Karpas-422 (cell line): Measurements from ENCODE around the gene FXYD7. TPM values are rescaled to one million over a fixed set of nuclear protein-coding genes. Genes with fewer than 3 reads are reported as not detected.
"Not testable (repeated sequence)": the region's sequence is repeated elsewhere in the genome, so short reads cannot be mapped to it uniquely, and the experiment has no call there.

Source experiments
- DNase-seq: peaks from one replicate; pipeline ENCODE4 v3.0.0-alpha.2; 2015
- H2AFZ ChIP-seq: fragments of 200-600 bp; sonication (generic); 2 replicates; pipeline ENCODE4 v1.6.1; 2014; ENCODE audit warnings: antibody characterized with exemption, low read length, mixed read lengths
- H3K27ac ChIP-seq: fragments of 200-600 bp; sonication (generic); 2 replicates; pipeline ENCODE4 v1.5.1; 2014; ENCODE audit warnings: mild to moderate bottlenecking, low read length, moderate library complexity
- H3K27me3 ChIP-seq: fragments of 200-600 bp; sonication (generic); 2 replicates; pipeline ENCODE4 v1.6.1; 2014; ENCODE audit warnings: low read length, mixed read lengths
- H3K36me3 ChIP-seq: fragments of 200-600 bp; sonication (generic); 2 replicates; pipeline ENCODE4 v1.6.1; 2014; ENCODE audit warnings: low read length, mixed read lengths; ENCODE audit not compliant: insufficient read depth
- H3K4me1 ChIP-seq: fragments of 200-600 bp; sonication (generic); 2 replicates; pipeline ENCODE4 v1.6.1; 2014; ENCODE audit warnings: mild to moderate bottlenecking, low read length, mixed read lengths
- H3K4me2 ChIP-seq: fragments of 200-600 bp; sonication (generic); 2 replicates; pipeline ENCODE4 v1.6.1; 2014; ENCODE audit warnings: low read length, low read depth, mild to moderate bottlenecking; ENCODE audit not compliant: poor library complexity, severe bottlenecking
- H3K4me3 ChIP-seq: fragments of 200-600 bp; sonication (generic); 2 replicates; pipeline ENCODE4 v1.5.1; 2014; ENCODE audit warnings: mild to moderate bottlenecking, antibody characterized with exemption, low read length, mixed read lengths
- H3K79me2 ChIP-seq: fragments of 200-600 bp; sonication (generic); 2 replicates; pipeline ENCODE4 v1.6.1; 2014; ENCODE audit warnings: mild to moderate bottlenecking, low read length, mixed read lengths
- H3K9ac ChIP-seq: fragments of 200-600 bp; sonication (generic); 2 replicates; pipeline ENCODE4 v1.6.0; 2014; ENCODE audit warnings: low read length
- H3K9me2 ChIP-seq: fragments of 200-600 bp; sonication (generic), shearing (Covaris generic); replicated peaks from 2 replicates; pipeline ENCODE4 v1.6.0; 2014; ENCODE audit warnings: mild to moderate bottlenecking, low read length, moderate library complexity; ENCODE audit not compliant: insufficient read depth
- H3K9me3 ChIP-seq: fragments of 300-700, 200-600 bp; sonication (generic); 2 replicates; pipeline ENCODE4 v1.6.1; 2014; ENCODE audit warnings: low read length, mixed read lengths
- H4K20me1 ChIP-seq: fragments of 200-600 bp; sonication (generic); 2 replicates; pipeline ENCODE4 v1.6.1; 2014; ENCODE audit warnings: mild to moderate bottlenecking, antibody characterized with exemption, low read length, low read depth; ENCODE audit not compliant: insufficient read depth
- total RNA-seq: library from RNA; depleted of rRNA; stranded (reverse); fragments of >200 nt; shearing (Covaris generic); gene quantifications from 2 replicates; pipeline ENCODE4 v1.2.3, GENCODE V29; 2014; ENCODE audit warnings: low replicate concordance

FXYD7 gene
- total RNA-seq, 1 experiment from 2014 or later: not detected

DNA sequence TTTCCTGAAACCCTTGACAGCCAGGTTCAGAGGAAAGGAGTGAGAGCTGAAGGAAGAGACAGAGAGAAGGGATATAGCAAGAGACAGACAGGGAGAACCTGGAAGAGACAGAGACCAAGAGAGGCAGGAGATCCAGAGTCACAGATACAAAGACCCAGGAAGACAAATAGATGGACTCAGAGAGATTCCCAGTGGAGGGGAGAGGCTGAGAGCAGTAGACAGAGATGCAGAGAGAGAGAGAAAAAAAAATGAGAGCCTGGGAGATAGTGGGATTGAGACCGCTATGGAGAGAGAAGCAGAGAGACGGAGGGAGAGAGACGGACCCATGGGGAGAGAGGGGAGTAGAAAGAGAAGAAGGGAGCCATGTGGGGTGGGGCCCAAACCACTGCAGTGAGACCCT lies 763 bp downstream of the FXYD7 start:
- H3K9me3 ChIP-seq: no peaks in the 10 kb centered on the region
- H3K36me3 ChIP-seq: no peaks in the 10 kb centered on the region
- H4K20me1 ChIP-seq: no peaks in the 10 kb centered on the region
- peaks cover 18% of the 10 kb centered on the region for H3K4me1 ChIP-seq
- DNase-seq: no peak
- no peak overlapping the region for H3K9ac ChIP-seq
- H3K79me2 ChIP-seq: no peaks in the 10 kb centered on the region
- H3K9me2 ChIP-seq: no peaks in the 10 kb centered on the region
- H3K27me3 ChIP-seq: no peaks in the 10 kb centered on the region
- H2AFZ ChIP-seq: no peak overlapping the region
- no peak overlapping the region for H3K27ac ChIP-seq
- H3K4me3 ChIP-seq: no peak overlapping the region
- no peak overlapping the region for H3K4me2 ChIP-seq

DNA sequence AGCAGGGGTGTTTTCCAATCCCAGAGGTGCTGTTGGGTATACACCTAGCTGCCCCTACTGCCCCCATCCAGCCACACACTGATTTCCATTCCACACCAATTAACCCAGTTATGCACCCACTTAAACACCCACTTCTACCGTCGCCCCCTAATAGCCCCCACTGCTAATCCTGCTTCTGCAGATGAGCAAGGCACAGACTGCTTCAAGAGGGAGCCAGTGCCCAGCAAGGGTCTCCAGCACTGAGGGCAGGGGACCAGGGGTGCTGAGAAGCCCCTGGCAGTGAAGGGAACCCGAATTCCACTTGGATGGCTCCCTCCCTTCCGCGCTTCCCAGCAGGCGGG lies 1.2 kb downstream of the FXYD7 start:
- no peak for DNase-seq
- Histone ChIP-seq H3K9me2 (no peaks in the 10 kb centered on the region), H3K27me3 (no peaks in the 10 kb centered on the region), H3K36me3 (no peaks in the 10 kb centered on the region), H3K27ac (no peak overlapping the region), H4K20me1 (no peaks in the 10 kb centered on the region), H3K9me3 (no peaks in the 10 kb centered on the region), H3K9ac (no peak overlapping the region), H3K4me2 (no peak overlapping the region), H3K4me1 (peaks cover 18% of the 10 kb centered on the region), H3K4me3 (no peak overlapping the region), H3K79me2 (no peaks in the 10 kb centered on the region), H2AFZ (no peak overlapping the region)

GRCh38 chr19:35144600-35145436 lies 1.8 kb downstream of the FXYD7 start:
- Histone ChIP-seq H3K9me3 (no peaks in the 10 kb centered on the region), H3K27me3 (no peaks in the 10 kb centered on the region), H3K4me3 (no peak overlapping the region), H3K4me2 (no peak overlapping the region), H3K4me1 (peaks cover 18% of the 10 kb centered on the region), H3K27ac (no peak overlapping the region), H4K20me1 (no peaks in the 10 kb centered on the region), H2AFZ (no peak overlapping the region), H3K36me3 (no peaks in the 10 kb centered on the region), H3K9ac (no peak overlapping the region), H3K9me2 (no peaks in the 10 kb centered on the region), H3K79me2 (no peaks in the 10 kb centered on the region)
- no peak for DNase-seq

- Histone ChIP-seq H3K4me1 (peaks cover 8% of the 10 kb centered on the region), H3K36me3 (no peaks in the 10 kb centered on the region), H3K27me3 (no peaks in the 10 kb centered on the region), H3K9me3 (no peaks in the 10 kb centered on the region), H3K27ac (no peak overlapping the region), H3K4me3 (no peak overlapping the region), H4K20me1 (no peaks in the 10 kb centered on the region), H3K9me2 (no peaks in the 10 kb centered on the region), H3K79me2 (no peaks in the 10 kb centered on the region), H3K4me2 (no peak overlapping the region), H2AFZ (no peak overlapping the region), H3K9ac (no peak overlapping the region)
- no peak for DNase-seq
Observed at GRCh38 chr19:35146746-35147459, 3.8 kb downstream of the FXYD7 start.

DNA sequence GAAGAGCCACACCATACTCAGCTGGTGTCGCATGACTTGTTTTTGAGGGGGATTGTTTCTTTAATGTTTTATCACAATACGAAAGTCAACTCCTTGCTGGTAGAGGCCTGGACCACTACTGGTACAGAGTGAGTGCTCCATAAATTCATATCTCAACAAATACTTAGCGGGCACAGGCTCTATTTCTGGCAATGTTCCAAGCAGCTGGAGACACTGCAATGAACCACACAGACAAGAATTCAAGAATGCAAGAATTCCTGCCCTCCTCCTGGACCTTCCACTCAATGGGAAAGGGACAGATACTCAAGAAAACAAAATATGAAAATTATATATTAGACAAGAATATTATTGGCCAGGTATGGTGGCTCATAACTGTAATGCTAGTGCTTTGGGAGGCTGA lies 6.4 kb downstream of the FXYD7 start:
- H3K4me2 ChIP-seq: no peak overlapping the region
- H3K27ac ChIP-seq: no peak overlapping the region
- no peak overlapping the region for H2AFZ ChIP-seq
- H3K4me1 ChIP-seq: peaks cover 11% of the 10 kb centered on the region
- H3K27me3 ChIP-seq: no peaks in the 10 kb centered on the region
- no peaks in the 10 kb centered on the region for H3K79me2 ChIP-seq
- H3K4me3 ChIP-seq: no peak overlapping the region
- no peak for DNase-seq
- no peaks in the 10 kb centered on the region for H3K36me3 ChIP-seq
- no peaks in the 10 kb centered on the region for H3K9me2 ChIP-seq
- H4K20me1 ChIP-seq: no peaks in the 10 kb centered on the region
- no peak overlapping the region for H3K9ac ChIP-seq
- H3K9me3 ChIP-seq: no peaks in the 10 kb centered on the region

DNA sequence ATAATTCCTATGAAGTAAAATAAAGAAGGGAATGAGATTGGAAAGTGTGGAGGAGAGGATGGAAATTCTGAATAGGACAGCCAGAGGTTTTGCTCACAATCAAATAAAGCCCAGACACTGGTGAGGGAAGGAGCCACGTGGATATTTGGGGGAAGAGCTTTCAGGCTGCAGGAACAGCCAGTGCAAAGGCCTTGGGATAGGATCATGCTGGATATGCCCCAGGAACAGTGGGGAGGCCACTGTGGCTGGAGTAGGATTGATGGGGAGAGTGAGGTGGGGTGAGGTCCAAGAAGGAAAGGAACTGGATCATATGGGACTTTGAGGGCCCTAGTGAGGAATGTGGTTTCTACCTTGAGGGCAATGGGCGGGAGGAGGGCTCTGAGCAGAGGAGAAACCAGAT lies 7.4 kb downstream of the FXYD7 start:
- H2AFZ ChIP-seq: no peak overlapping the region
- peaks cover 7% of the 10 kb centered on the region for H3K79me2 ChIP-seq
- H3K9me2 ChIP-seq: no peaks in the 10 kb centered on the region
- no peak overlapping the region for H3K4me2 ChIP-seq
- no peaks in the 10 kb centered on the region for H3K9me3 ChIP-seq
- no peak overlapping the region for H3K27ac ChIP-seq
- no peak overlapping the region for H3K9ac ChIP-seq
- H3K4me1 ChIP-seq: peaks cover 12% of the 10 kb centered on the region
- no peak for DNase-seq
- H3K27me3 ChIP-seq: no peaks in the 10 kb centered on the region
- H3K36me3 ChIP-seq: no peaks in the 10 kb centered on the region
- H4K20me1 ChIP-seq: no peaks in the 10 kb centered on the region
- H3K4me3 ChIP-seq: no peak overlapping the region

DNA sequence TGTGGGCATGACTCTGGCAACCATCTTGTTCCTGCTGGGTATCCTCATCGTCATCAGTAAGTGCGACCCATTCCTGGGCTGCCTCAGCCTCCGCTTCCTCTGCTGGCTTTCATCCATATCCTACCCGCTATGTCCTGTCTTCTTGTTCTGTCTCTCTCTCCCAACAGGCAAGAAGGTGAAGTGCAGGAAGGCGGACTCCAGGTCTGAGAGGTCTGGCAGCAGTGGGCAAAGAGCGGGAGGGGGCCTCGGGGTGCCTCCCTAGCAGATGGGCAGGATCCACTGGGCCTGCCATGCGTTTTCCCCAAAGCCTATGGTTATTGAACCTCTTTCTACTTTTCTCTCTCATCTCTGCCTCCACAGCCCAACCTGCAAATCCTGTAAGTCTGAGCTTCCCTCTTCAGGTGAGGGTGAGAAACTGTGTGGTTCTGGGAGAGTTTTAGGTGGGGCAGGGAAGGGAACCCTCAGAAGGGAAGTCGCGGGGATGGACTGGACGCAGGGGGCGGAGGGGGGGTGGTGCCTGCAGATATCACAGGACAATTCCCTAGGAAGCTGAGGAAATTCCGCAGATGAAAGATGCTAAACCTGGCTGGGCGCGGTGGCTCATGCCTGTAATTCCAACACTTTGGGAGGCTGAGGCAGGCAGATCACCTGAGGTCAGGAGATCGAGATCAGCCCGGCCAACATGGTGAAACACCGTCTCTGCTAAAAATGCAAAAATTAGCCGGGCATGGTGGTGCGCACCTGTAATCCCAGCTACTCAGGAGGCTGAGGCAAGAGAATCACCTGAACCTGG lies 8.4 kb downstream of the FXYD7 start:
- no peaks in the 10 kb centered on the region for H4K20me1 ChIP-seq
- H3K9ac ChIP-seq: no peak overlapping the region
- H2AFZ ChIP-seq: no peak overlapping the region
- H3K9me2 ChIP-seq: no peaks in the 10 kb centered on the region
- H3K9me3 ChIP-seq: no peaks in the 10 kb centered on the region
- no peak overlapping the region for H3K4me3 ChIP-seq
- no peaks in the 10 kb centered on the region for H3K36me3 ChIP-seq
- H3K79me2 ChIP-seq: peaks cover 17% of the 10 kb centered on the region
- no peaks in the 10 kb centered on the region for H3K27me3 ChIP-seq
- DNase-seq: no peak
- H3K27ac ChIP-seq: no peak overlapping the region
- H3K4me2 ChIP-seq: no peak overlapping the region
- peaks cover 21% of the 10 kb centered on the region for H3K4me1 ChIP-seq

- Histone ChIP-seq H3K4me1 (peaks cover 21% of the 10 kb centered on the region), H3K79me2 (peaks cover 20% of the 10 kb centered on the region), H3K36me3 (peaks cover 13% of the 10 kb centered on the region; the same call in 1 of the 2 replicates)
- not testable (repeated sequence) for H4K20me1 ChIP-seq, H3K27me3 ChIP-seq, H3K4me2 ChIP-seq, H3K4me3 ChIP-seq, H3K9me2 ChIP-seq, DNase-seq, H3K9ac ChIP-seq, H3K27ac ChIP-seq, H3K9me3 ChIP-seq, H2AFZ ChIP-seq
Observed at GRCh38 chr19:35153129-35153522, 10.1 kb downstream of the FXYD7 start.
